ENCODE measurements around the gene RGL3.
"Not testable (repeated sequence)": the region's sequence is repeated elsewhere in the genome, so short reads cannot be mapped to it uniquely, and the experiment has no call there.

Gene RGL3

DNA sequence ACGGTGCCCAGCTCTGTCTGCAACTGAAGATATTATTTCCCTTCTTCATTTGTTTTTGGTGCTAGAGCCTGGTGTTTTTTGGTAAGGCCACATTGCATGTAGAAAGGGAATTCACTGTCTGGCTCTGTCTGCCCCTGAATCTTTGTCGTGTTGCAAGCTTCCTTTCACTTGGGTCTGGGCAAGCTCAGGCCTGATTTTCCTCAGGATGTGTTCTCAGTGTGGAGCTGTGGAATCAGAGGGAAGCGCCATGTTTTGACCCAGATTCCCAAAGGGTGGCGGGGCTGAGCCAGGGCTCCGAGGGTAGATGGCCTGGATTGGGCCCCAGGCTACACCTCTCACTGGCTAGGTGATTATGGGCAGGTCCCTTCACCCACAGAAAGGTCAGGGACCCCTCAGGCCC is 24.9 kb upstream of the RGL3 start:
- DNase-seq (ENCODE audit: low spot score in 2 of 2): no peak
- no peaks in the 10 kb centered on the region for H3K27me3 ChIP-seq (ENCODE audit: low read depth)
- H3K4me1 ChIP-seq: no peaks in the 10 kb centered on the region
- H3K9me3 ChIP-seq: no peaks in the 10 kb centered on the region
- H3K36me3 ChIP-seq (replicated peaks): peaks cover 79% of the 10 kb centered on the region
- in situ Hi-C loops (cut with MboI; ENCODE audit: low sequenced_read_pairs): no loop called here
- no peak overlapping the region for H3K4me3 ChIP-seq

DNA sequence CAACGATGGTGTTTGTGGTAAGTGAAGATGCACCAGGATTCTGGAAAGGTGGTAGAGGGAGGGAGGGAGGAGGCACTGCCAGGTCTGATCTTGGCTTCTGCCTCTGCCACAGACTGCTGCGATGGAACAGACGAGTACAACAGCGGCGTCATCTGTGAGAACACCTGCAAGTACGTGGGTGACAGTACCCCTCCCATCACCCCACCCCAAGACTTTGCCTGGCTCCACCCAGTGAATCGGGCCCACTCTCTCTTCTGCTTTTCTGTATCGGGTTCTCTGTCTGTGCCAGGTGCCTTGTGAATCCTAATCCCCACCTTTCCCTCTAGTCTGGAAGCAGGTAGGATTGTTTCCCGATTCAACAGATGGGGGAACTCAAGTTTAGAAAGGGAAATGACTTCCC is 18.8 kb upstream of the RGL3 start:
- in situ Hi-C loops (cut with MboI; ENCODE audit: low sequenced_read_pairs): no loop called here
- no peaks in the 10 kb centered on the region for H3K9me3 ChIP-seq
- peaks cover 61% of the 10 kb centered on the region for H3K36me3 ChIP-seq (replicated peaks)
- H3K4me1 ChIP-seq: peaks cover 5% of the 10 kb centered on the region
- DNase-seq (ENCODE audit: low spot score in 2 of 2): no peak
- H3K27me3 ChIP-seq (ENCODE audit: low read depth): no peaks in the 10 kb centered on the region
- H3K4me3 ChIP-seq: no peak overlapping the region

DNA sequence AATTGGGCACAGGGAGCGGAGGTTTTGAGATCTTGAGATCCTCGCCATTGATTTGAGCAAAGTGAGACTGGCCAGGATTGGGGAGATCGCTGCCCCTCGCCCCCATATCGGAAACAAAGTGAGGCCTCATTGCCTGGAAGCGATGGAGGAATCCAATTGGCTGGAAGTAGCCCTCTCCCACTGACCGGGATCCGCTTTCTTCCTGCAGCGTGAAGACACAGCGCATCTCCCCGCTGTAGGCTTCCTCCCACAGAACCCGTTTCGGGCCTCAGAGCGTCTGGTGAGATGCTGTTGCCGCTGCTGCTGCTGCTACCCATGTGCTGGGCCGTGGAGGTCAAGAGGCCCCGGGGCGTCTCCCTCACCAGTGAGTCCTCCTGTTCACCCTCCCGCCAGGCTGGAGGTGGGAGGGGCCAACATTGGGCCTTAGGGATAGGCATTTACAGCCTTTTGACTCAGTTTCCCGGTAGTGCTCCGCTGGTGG is 16.8 kb upstream of the RGL3 start:
- Histone ChIP-seq H3K4me3 (peak overlapping the region; percentile 70), H3K4me1 (peaks cover 5% of the 10 kb centered on the region), H3K36me3 (replicated peaks) (peaks cover 40% of the 10 kb centered on the region), H3K27me3 (ENCODE audit: low read depth) (no peaks in the 10 kb centered on the region), H3K9me3 (no peaks in the 10 kb centered on the region)
- in situ Hi-C loops (cut with MboI; ENCODE audit: low sequenced_read_pairs): no loop called here
- peak in 1 of 2 experiments; percentile 35 for DNase-seq (ENCODE audit: low spot score in 2 of 2)

DNA sequence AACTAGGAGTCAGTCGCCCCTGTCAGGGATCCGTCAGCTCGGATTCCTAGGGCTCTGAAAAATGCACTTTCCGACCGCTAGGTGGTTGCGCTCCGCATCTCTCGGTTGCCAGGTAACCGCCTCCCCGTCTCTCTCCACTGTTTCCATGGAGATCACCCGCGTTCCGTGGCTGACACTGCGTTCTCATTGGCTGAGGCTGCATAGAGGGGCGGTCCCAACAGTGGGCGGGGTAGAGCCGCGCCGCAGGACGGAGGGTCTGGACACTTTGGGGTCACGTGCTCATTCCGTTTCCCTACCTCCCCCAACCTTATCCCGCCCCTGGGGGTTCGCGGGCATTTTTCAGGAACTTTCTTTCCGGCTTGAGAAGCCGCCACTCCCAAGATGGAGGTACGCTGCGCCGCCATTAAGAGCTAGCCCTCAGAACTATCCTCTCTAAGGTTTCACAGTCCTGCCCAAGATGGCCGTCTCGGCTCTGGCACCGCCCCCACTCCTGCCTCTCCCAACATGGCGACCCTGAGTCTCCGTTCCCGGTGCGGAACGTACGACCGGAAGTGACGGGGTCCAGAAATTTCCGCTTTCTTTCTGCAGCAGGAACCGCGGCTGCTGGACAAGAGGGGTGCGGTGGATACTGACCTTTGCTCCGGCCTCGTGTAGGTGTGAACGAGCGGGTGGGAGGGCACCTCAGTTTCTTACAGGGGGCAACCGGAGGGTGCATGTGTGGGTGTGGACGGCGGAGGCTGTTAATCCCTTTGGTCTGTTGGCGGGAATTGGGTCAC is 16.1 kb upstream of the RGL3 start, which contains the start of the genes ODAD3 and PRKCSH:
Gene ODAD3 (minus strand): TSS at position 65 of the 776 bp plus-strand sequence. CDS start 105 bp downstream, outside the sequence.
Gene PRKCSH (plus strand): TSS at position 579 of the 776 bp plus-strand sequence. CDS start 483 bp downstream, outside the sequence.
- H3K9me3 ChIP-seq: no peaks in the 10 kb centered on the region
- peak within 1 kb of the TSS; percentile 70 for H3K4me3 ChIP-seq
- peaks cover 5% of the 10 kb centered on the region for H3K4me1 ChIP-seq
- peak; percentile 99 for DNase-seq (ENCODE audit: low spot score in 2 of 2)
- in situ Hi-C loops (cut with MboI; ENCODE audit: low sequenced_read_pairs): no loop called here
- H3K27me3 ChIP-seq (ENCODE audit: low read depth): no peaks in the 10 kb centered on the region
- peaks cover 34% of the 10 kb centered on the region for H3K36me3 ChIP-seq (replicated peaks)

DNA sequence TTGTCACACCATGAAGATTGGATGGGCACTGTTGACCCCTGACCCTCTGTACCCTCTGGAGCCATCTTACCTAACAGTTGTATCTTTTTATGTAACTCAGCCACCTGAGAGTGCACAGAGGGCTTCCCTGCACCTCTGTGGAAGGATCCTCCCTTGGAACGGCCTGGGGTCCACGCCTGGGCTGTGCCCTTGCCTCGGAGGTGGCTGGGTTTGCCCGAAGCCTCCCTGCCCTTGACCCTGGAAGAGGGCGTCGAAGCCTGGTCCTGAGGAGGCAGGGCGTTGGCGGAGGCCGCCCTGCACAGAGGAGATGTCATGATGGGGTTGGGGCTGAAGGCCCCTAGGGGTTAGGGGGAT is 15.6 kb upstream of the RGL3 start:
- Histone ChIP-seq H3K4me3 (peak overlapping the region; percentile 70), H3K4me1 (peaks cover 5% of the 10 kb centered on the region), H3K27me3 (ENCODE audit: low read depth) (no peaks in the 10 kb centered on the region), H3K36me3 (replicated peaks) (peaks cover 31% of the 10 kb centered on the region), H3K9me3 (no peaks in the 10 kb centered on the region)
- in situ Hi-C loops (cut with MboI; ENCODE audit: low sequenced_read_pairs): no loop called here
- no peak for DNase-seq (ENCODE audit: low spot score in 2 of 2)

DNA sequence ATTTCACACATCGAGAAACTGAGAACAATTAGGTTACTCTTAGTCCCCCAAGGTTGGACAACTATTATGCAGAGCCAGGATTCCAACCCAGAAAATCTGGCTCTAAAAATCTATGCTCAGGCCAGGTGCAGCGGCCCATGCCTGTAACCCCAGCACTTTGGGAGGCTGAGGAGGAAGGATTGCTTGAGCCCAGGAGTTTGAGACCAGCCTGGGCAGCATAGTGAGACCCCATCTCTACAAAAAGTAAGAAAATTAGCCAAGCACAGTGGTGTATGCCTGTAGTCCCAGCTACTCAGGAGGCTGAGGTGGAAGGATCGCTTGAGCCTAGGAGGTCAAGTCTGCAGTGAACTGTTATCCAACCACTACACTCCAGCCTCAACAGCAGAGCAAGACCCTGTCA is 14.4 kb upstream of the RGL3 start:
- H3K27me3 ChIP-seq (ENCODE audit: low read depth); H3K4me1 ChIP-seq; H3K9me3 ChIP-seq; DNase-seq (ENCODE audit: low spot score in 2 of 2); H3K4me3 ChIP-seq; in situ Hi-C loops (cut with MboI; ENCODE audit: low sequenced_read_pairs): not testable (repeated sequence)
- peaks cover 24% of the 10 kb centered on the region for H3K36me3 ChIP-seq (replicated peaks)

DNA sequence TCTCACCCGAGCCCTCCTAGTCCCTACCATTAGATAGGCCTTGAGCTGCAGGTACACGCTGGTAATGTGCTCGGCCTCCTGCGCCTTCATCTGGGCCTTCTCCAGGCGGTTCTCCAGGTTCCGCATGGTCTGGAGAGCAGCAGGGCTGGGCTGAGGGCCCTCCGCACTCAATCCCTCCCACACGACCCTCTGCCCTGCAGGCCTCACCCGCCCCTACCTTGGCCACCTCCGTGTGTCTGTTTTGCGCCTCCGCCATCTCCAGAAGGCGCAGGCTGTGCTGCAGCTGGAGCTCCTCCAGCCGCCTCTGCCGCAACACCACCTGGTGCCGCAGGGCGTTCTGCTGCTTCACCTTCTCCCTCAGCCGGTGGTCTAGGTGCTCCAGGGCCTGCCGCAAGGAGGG is 7.5 kb upstream of the RGL3 start:
- in situ Hi-C loops (cut with MboI; ENCODE audit: low sequenced_read_pairs): no loop called here
- Histone ChIP-seq H3K4me1 (no peaks in the 10 kb centered on the region), H3K36me3 (replicated peaks) (no peaks in the 10 kb centered on the region), H3K9me3 (no peaks in the 10 kb centered on the region), H3K27me3 (ENCODE audit: low read depth) (no peaks in the 10 kb centered on the region), H3K4me3 (no peak overlapping the region)
- DNase-seq (ENCODE audit: low spot score in 2 of 2): no peak

DNA sequence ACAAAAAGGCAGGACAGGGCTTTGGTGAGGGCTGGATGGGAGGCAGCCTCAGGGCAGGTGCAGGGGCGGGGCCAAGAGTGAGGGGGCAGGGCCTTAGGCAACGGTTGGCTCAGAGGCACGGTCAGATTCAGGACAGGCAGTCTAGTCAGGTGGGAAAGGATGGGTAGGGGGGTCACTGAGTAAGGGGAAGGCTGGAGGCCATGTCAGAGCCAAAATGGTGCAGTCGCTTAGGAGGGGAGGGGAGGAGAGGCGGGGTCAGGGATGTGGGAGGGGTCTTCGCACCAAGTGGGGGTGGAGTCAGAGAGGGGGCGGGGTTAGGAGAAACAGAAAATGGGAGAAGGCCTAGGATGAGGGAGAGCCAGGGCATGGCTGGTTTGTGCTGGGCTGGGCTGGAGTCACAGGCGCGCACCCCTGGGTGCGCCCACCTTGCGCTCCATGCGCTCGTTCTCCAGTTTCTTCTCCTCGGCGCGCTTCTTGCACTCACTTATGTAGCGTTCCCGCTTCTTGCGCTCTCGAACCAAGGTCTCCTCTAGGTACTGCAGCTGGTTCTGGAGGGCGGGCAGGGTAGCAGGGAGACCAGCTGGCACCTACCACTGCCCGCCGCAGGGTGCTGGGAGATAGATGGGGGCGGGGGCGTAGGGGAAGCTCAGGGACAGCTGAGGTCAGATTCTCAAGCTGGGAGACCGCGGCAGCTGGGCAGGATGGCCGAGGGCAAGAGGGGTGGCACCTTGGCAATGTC is 6.8 kb upstream of the RGL3 start:
- Histone ChIP-seq H3K27me3 (ENCODE audit: low read depth) (no peaks in the 10 kb centered on the region; the same call in 1 of the 2 replicates), H3K4me1 (no peaks in the 10 kb centered on the region)
- DNase-seq (ENCODE audit: low spot score in 2 of 2): peak in 1 of 2 experiments; percentile 48

DNA sequence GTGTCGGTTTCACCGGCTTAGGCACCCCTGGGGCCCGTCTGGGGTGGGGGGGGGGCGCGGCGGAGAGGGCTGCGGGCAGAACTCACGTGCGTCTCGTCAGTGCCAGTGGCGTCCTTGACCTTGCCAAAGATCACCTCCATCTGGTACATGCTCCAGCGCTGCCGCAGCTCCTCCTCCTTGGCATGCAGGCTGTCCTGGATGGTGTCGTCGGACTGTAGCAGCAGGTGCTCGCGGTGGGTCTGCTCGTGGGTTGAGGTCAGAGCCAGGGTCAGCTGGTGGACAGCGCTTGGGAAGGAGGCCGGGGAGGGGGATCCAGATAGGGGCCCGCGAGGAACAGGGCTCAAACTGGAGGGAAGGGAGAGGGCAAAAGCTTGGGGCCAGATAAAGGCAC is 4.7 kb upstream of the RGL3 start:
- in situ Hi-C loops (cut with MboI; ENCODE audit: low sequenced_read_pairs): no loop called here
- no peaks in the 10 kb centered on the region for H3K4me1 ChIP-seq
- H3K36me3 ChIP-seq (replicated peaks): no peaks in the 10 kb centered on the region
- no peaks in the 10 kb centered on the region for H3K9me3 ChIP-seq
- H3K27me3 ChIP-seq (ENCODE audit: low read depth): peaks cover 16% of the 10 kb centered on the region
- H3K4me3 ChIP-seq: no peak overlapping the region
- DNase-seq (ENCODE audit: low spot score in 2 of 2): no peak

More for the DNA sequence above, 6.8 kb upstream of the RGL3 start:
- no peaks in the 10 kb centered on the region for H3K9me3 ChIP-seq
- no peak overlapping the region for H3K4me3 ChIP-seq
- in situ Hi-C loops (cut with MboI; ENCODE audit: low sequenced_read_pairs): no loop called here
- H3K36me3 ChIP-seq (replicated peaks): no peaks in the 10 kb centered on the region

DNA sequence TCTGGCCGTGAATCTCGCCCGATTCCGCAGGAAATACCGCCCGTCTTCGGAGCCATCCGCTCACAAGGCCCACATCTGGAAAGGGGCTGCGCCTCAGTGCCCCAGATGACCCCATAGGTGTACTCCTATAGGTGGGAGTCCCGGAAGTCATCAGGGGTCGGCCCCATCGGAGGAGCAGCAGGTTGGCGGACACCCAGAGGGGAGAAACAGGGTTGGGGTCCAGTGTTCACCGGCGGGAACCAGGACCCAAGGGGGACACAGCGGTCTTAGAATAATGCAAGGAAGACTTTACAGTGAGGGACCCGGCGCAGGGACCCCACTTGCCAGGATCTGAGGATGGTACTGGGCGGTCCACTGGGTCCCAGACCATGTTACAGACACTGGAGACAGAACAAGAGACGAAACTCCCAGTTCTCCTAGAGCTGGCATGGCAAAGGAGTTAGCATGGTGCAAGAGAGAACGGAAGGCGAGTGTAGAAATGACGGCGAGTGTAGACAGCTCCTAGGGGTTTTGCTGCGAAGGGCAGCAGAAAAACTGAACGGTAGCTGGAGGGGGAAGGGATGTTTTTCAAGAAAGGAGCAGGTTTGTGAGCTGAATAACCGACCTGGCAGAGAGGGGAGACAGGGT is 4.2 kb upstream of the RGL3 start:
- peaks cover 21% of the 10 kb centered on the region for H3K27me3 ChIP-seq (ENCODE audit: low read depth)
- H3K4me3 ChIP-seq: no peak overlapping the region
- H3K9me3 ChIP-seq: no peaks in the 10 kb centered on the region
- in situ Hi-C loops (cut with MboI; ENCODE audit: low sequenced_read_pairs): no loop called here
- H3K4me1 ChIP-seq: no peaks in the 10 kb centered on the region
- DNase-seq (ENCODE audit: low spot score in 2 of 2): no peak
- H3K36me3 ChIP-seq (replicated peaks): no peaks in the 10 kb centered on the region

DNA sequence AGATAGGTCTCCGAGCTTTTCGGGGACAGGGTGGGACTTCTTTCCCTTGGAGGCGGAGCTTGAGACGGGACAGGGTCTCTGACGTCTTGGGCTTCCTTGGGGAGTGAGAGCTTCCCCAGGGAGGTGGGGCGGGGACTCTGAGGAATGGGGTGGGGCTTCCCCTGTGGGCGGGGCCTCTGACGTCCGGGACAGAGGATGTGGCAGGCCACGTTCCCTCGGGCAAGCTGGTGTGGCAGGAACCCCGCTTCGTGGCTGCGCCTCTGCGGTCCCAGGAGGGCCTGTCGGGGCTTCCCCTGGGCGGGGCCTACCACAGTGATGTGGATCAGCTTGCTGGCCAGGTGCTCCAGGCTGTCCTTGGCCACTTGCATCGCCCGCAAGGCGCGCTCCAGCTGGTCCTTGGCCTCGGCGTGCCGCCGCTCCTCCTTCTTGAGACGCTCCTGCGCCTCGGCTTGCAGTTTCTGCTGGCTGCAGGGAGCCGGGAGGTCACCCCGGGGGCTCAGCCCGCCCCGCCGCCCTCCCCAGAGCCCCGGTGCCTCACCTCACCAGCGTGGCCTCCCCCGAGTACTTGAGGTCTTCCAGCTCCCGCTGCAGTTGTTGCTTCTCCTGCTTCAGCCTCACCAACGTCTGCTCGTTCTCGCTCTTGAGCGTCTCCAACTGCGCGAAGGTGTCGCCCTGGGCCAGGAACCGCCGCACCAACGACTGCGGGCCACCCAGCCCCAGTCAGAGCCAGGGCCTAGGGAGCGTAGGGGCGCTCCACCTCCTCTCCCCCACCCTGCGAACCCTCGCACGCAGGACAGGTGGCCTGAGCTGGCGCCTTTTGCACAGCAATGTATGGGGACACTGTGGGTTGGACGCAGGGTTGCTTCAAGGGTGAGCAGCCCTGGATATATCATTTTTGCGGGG is 3.3 kb upstream of the RGL3 start:
- H3K9me3 ChIP-seq: no peaks in the 10 kb centered on the region
- peak in 1 of 2 experiments; percentile 38 for DNase-seq (ENCODE audit: low spot score in 2 of 2)
- no peaks in the 10 kb centered on the region for H3K36me3 ChIP-seq (replicated peaks)
- no peak overlapping the region for H3K4me3 ChIP-seq
- H3K27me3 ChIP-seq (ENCODE audit: low read depth): peaks cover 27% of the 10 kb centered on the region
- H3K4me1 ChIP-seq: no peaks in the 10 kb centered on the region
- in situ Hi-C loops (cut with MboI; ENCODE audit: low sequenced_read_pairs): no loop called here

DNA sequence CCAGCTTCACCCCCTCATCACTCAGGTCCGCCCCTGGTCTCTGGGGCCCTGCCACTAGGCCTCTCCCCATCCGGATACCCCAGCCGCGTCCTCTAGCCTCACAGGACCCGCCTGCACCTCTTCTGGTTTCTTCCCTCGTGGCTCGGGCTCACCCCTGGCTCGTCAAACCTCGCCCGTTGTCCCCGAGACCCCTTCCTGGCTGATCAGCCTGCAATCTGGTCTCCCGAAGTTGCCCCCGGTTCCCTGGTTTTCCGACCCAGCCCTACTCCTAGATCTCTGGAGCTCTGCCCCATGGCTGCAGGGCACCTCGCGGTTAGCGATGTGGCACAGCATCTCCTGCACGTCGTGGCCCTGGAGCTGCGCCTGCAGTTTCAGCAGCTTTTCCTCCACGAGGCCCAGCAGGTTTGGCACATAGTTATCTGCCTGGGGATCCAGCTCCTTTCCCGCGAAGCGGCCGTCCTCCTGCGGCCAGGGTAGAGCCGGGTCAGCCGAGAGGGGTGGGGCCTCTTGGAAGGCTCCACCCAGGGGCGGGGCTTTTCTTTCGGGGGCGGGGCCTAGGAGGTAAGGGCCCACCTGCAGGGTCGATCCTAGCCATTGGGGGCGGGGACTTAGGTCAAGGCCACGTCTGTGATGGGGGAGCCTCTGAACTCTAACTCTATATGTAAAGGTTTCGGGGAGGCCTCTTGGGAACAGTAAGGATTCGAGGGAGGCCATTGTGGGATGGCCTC is 2.4 kb upstream of the RGL3 start:
- H3K4me3 ChIP-seq: no peak overlapping the region

More for the DNA sequence above, 2.4 kb upstream of the RGL3 start:
- H3K9me3 ChIP-seq: no peaks in the 10 kb centered on the region
- in situ Hi-C loops (cut with MboI; ENCODE audit: low sequenced_read_pairs): no loop called here
- H3K27me3 ChIP-seq (ENCODE audit: low read depth): peaks cover 28% of the 10 kb centered on the region
- H3K4me1 ChIP-seq: no peaks in the 10 kb centered on the region
- peak in 1 of 2 experiments; percentile 30 for DNase-seq (ENCODE audit: low spot score in 2 of 2)
- no peaks in the 10 kb centered on the region for H3K36me3 ChIP-seq (replicated peaks)

All from HAP-1 (cell line).